Endothelial cell of umbilical vein (primary cell): ENCODE data around the gene LCT. TPM values are rescaled to one million over a fixed set of nuclear protein-coding genes. Genes with fewer than 3 reads are reported as not detected.

Experiments
- BruUV-seq: library from RNA; stranded (reverse); fragments of 400-500 nt; replicated peaks from 2 replicates; lab custom pipeline; 2021; lab: Mats Ljungman, UMichigan
- CTCF ChIA-PET: fragments of 300-600, 350-600 bp; sonication (Branson Sonifier 250); formaldehyde crosslinking; loops from one replicate; lab custom pipeline; 2021; ENCODE audit warnings: antibody characterized with exemption, inconsistent platforms; lab: Charles Lee
- POLR2A ChIA-PET: fragments of 300-600, 350-600 bp; sonication (Branson Sonifier 250); formaldehyde crosslinking; loops from one replicate; lab custom pipeline; 2021; ENCODE audit warnings: antibody characterized with exemption, inconsistent platforms; lab: Charles Lee
- DNase-seq: peaks from one replicate; pipeline ENCODE4 v3.0.0-alpha.2; 2011; ENCODE audit warnings: low read depth, low spot score
- FAIRE-seq: peaks from 2 replicates; lab custom pipeline; 2011; peaks lifted over from hg19 to GRCh38; lab: Jason Lieb, UNC
- H2AFZ ChIP-seq: 2 replicates; pipeline ENCODE4 v1.6.0; 2012; ENCODE audit warnings: low read depth, low read length, control low read depth, inconsistent platforms
- H3K27ac ChIP-seq: 2 replicates; pipeline ENCODE4 v1.5.1; 2011; ENCODE audit warnings: low read depth, mild to moderate bottlenecking, control low read depth, low read length, moderate library complexity; ENCODE audit not compliant: insufficient read depth
- H3K27me3 ChIP-seq, 2 experiments: 2 replicates each; pipeline versions ENCODE4 v1.6.0 to v1.6.1; 2011; ENCODE audit warnings: low read length in 2 of 2, mixed read lengths in 1 of 2; ENCODE audit not compliant: control insufficient read depth in 2 of 2, insufficient read depth in 2 of 2
- H3K36me3 ChIP-seq, 2 experiments: 2 replicates in 1 of 2; 3 replicates in 1 of 2; pipeline ENCODE4 v1.5.1; 2011; ENCODE audit warnings: low read length in 2 of 2, mild to moderate bottlenecking in 1 of 2, moderate library complexity in 1 of 2; ENCODE audit not compliant: control insufficient read depth in 2 of 2, insufficient read depth in 2 of 2; ENCODE audit errors: extremely low read depth in 1 of 2
- H3K4me1 ChIP-seq: 3 replicates; pipeline ENCODE4 v1.5.1; 2011; ENCODE audit warnings: mild to moderate bottlenecking, low read length; ENCODE audit not compliant: control insufficient read depth, insufficient read depth; ENCODE audit errors: extremely low read depth
- H3K4me2 ChIP-seq: 2 replicates; pipeline ENCODE4 v1.6.1; 2011; ENCODE audit warnings: low read length, control low read depth, mixed read lengths; ENCODE audit not compliant: insufficient read depth
- H3K4me3 ChIP-seq, 3 experiments: fragments of 200-600 bp in 1 of 3; sonication (generic), shearing (Covaris generic) in 1 of 3; replicated peaks in 1 of 3; 2 replicates each; pipeline ENCODE4 v1.5.1; 2011 to 2016; ENCODE audit warnings: control low read depth in 3 of 3, low read length in 3 of 3, mild to moderate bottlenecking in 2 of 3, inconsistent platforms in 1 of 3, low read depth in 1 of 3, moderate library complexity in 1 of 3; ENCODE audit not compliant: insufficient read depth in 1 of 3
- H3K79me2 ChIP-seq: 2 replicates; pipeline ENCODE4 v1.6.0; 2012; ENCODE audit warnings: low read length, inconsistent platforms; ENCODE audit not compliant: control insufficient read depth, insufficient read depth
- H3K9ac ChIP-seq: replicated peaks from 2 replicates; pipeline ENCODE3; 2011; ENCODE audit warnings: low read length, control low read depth; ENCODE audit not compliant: insufficient read depth; ENCODE audit errors: extremely low read depth
- H3K9me1 ChIP-seq: replicated peaks from 3 replicates; pipeline ENCODE4 v1.6.0; 2011; ENCODE audit warnings: mild to moderate bottlenecking, low read length; ENCODE audit not compliant: control insufficient read depth, insufficient read depth; ENCODE audit errors: extremely low read depth
- H3K9me3 ChIP-seq: replicated peaks from 2 replicates; pipeline ENCODE4 v1.5.1; 2012; ENCODE audit warnings: low read length, inconsistent platforms; ENCODE audit not compliant: control insufficient read depth, insufficient read depth
- H4K20me1 ChIP-seq: replicated peaks from 2 replicates; pipeline ENCODE3; 2011; ENCODE audit warnings: mild to moderate bottlenecking, low read length; ENCODE audit not compliant: control insufficient read depth, insufficient read depth; ENCODE audit errors: extremely low read depth
- CTCF ChIP-seq, 2 donors: IDR thresholded peaks; 1 replicate in 1 of 2; 2 replicates in 1 of 2; pipeline ENCODE4 v1.5.1; 2011; ENCODE audit warnings: low read length in 2 of 2, mild to moderate bottlenecking in 2 of 2, moderate library complexity in 2 of 2, control low read depth in 1 of 2, inconsistent platforms in 1 of 2, low read depth in 1 of 2; ENCODE audit not compliant: insufficient read depth in 1 of 2; ENCODE audit errors: extremely low read depth in 1 of 2
- EZH2 ChIP-seq: IDR thresholded peaks from 2 replicates; pipeline ENCODE4 v1.6.1; 2012; ENCODE audit warnings: borderline replicate concordance, low read depth, mild to moderate bottlenecking, moderate library complexity, low read length, inconsistent platforms; ENCODE audit not compliant: severe bottlenecking
- FOS ChIP-seq: IDR thresholded peaks from 2 replicates; pipeline ENCODE4 v1.6.1; 2011; ENCODE audit warnings: mild to moderate bottlenecking, low read length, moderate library complexity, borderline replicate concordance; ENCODE audit not compliant: insufficient read depth
- GATA2 ChIP-seq: IDR thresholded peaks from 2 replicates; pipeline ENCODE4 v1.7.0; 2011; ENCODE audit warnings: low read depth, mild to moderate bottlenecking, moderate library complexity, mixed read lengths, low read length; ENCODE audit not compliant: insufficient read length, insufficient read depth
- JUN ChIP-seq: IDR thresholded peaks from 2 replicates; pipeline ENCODE4 v1.6.1; 2011; ENCODE audit warnings: borderline replicate concordance, low read depth; ENCODE audit not compliant: insufficient read length, insufficient read depth
- MYC ChIP-seq: IDR thresholded peaks from one replicate; pipeline ENCODE4 v1.6.1; 2011; ENCODE audit warnings: mild to moderate bottlenecking, low read depth, low read length
- POLR2A ChIP-seq: IDR thresholded peaks from 2 replicates; pipeline ENCODE4 v1.6.1; 2012; ENCODE audit warnings: low read depth, mild to moderate bottlenecking, control low read depth, low read length
- POLR2AphosphoS5 ChIP-seq: IDR thresholded peaks from 2 replicates; pipeline ENCODE4 v1.6.1; 2012; ENCODE audit warnings: low read depth, mild to moderate bottlenecking, control low read depth, low read length, moderate library complexity; ENCODE audit not compliant: insufficient read depth
- dilution Hi-C: fragments of 300-500 bp; cut with MboI; formaldehyde crosslinking; loops from one replicate; pipeline ENCODE4 v1.15.0; 2019; ENCODE audit warnings: low sequenced_read_pairs; ENCODE audit not compliant: extremely low pct_ligation_motif_present
- intact Hi-C: fragments of 100-400 bp; cut with micrococcal nuclease; formaldehyde crosslinking; loops from one replicate; pipeline ENCODE4 v1.10.0; 2022
- polyA plus RNA-seq, 4 experiments: library from polyadenylated mRNA; depleted of rRNA in 3 of 4; stranded (reverse) in 3 of 4; unstranded in 1 of 4; fragments of >200 nt; gene quantifications; 2 replicates each; pipeline versions ENCODE4 v1.2.1 to v1.2.3, GENCODE V29; 2011 to 2012; ENCODE audit warnings: missing spikeins in 1 of 4
- total RNA-seq: library from RNA; stranded (reverse); gene quantifications from 2 replicates; pipeline ENCODE4 v1.2.3, GENCODE V29; 2021
- TF ChIP-seq, protein P1 (sequence below): IDR thresholded peaks from 2 replicates; pipeline ENCODE4 v1.6.1; 2011; ENCODE audit not compliant: insufficient read depth, insufficient read length

Gene LCT
- total and polyA plus RNA-seq, 2 donors (not counting 3 experiments of a cell fraction or from before 2014, with no cell fraction given): 0.07 TPM; not detected in 1

DNA sequence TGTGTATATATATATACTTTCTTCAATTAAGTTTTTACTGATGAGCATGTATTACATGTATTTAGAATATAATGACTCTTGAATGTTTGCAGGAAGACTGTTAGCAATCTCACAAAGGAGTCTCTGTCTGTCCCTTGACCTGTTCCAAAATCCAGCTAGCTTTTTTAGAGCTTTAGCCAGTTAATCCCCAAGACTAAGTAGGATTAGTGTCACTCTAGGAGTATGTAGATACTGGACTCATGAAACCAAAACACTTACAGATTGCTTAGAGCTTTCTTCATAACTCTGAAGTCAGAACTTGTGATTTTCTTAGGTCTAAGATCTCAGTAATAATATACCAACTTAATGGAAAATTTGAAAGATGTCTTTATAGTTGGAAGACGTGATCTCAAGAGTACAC is 93.1 kb downstream of the LCT start:
- ChIA-PET POLR2A (interaction anchor here (0.7 to 1.1 kb wide), 2 partner anchors 16 to 19 kb away, joined by 3 read pairs; no protein-coding TSS in a partner anchor), CTCF (interaction anchor here (0.9 to 1.2 kb wide), 5 partner anchors 9 to 755 kb away, joined by 3 to 5 read pairs (median 3); partner anchors contain the start of gene ZRANB3)
- H3K9me1 ChIP-seq: no peaks in the 10 kb centered on the region
- no TSS peak for BruUV-seq
- peaks cover 3% of the 10 kb centered on the region in 2 experiments for H3K36me3 ChIP-seq
- peaks cover 29% of the 10 kb centered on the region for H3K4me1 ChIP-seq
- no peaks in the 10 kb centered on the region for H3K27me3 ChIP-seq
- FAIRE-seq (no peak), DNase-seq (peak; percentile 27)
- dilution Hi-C loops: no loop called here
- H3K9ac ChIP-seq: peak overlapping the region; percentile 93
- peak overlapping the region; percentile 100 for H3K4me2 ChIP-seq
- peak overlapping the region; percentile 11 to 98 (median 23) for H3K4me3 ChIP-seq
- intact Hi-C loops: loop anchor here (5.0 kb wide), 1 partner anchor 133 kb away; the partner anchor contains the start of gene MCM6
- no peaks in the 10 kb centered on the region for H3K9me3 ChIP-seq
- H3K79me2 ChIP-seq: peaks cover 65% of the 10 kb centered on the region
- peaks cover 8% of the 10 kb centered on the region for H4K20me1 ChIP-seq
- TF ChIP-seq POLR2AphosphoS5: no peak
- TF ChIP-seq POLR2A: no peak
- no peak for TF ChIP-seq EZH2
- TF ChIP-seq, protein P1, sequence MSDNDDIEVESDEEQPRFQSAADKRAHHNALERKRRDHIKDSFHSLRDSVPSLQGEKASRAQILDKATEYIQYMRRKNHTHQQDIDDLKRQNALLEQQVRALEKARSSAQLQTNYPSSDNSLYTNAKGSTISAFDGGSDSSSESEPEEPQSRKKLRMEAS: no peak
- TF ChIP-seq MYC: no peak
- TF ChIP-seq JUN: no peak
- no peak for TF ChIP-seq GATA2
- TF ChIP-seq FOS: no peak
- TF ChIP-seq CTCF (IDR thresholded peaks at IDR 0.05; ENCODE audit: extremely low read depth in 1 of 2, insufficient read depth in 1 of 2, low read depth in 1 of 2, low read length in 2 of 2): no peak
- H3K27ac ChIP-seq: peak overlapping the region; percentile 84
- H2AFZ ChIP-seq: no peak overlapping the region
